DMS79 treated with DMSO at 0.1 percent for 48 hours (cell line): ENCODE results near the gene QRSL1.
"Not testable (repeated sequence)": the region's sequence is repeated elsewhere in the genome, so short reads cannot be mapped to it uniquely, and the experiment has no call there.

Experiments used
- DNase-seq: peaks from one replicate; lab custom pipeline; 2025; lab: John Stamatoyannopoulos, UW

QRSL1 gene

DNA sequence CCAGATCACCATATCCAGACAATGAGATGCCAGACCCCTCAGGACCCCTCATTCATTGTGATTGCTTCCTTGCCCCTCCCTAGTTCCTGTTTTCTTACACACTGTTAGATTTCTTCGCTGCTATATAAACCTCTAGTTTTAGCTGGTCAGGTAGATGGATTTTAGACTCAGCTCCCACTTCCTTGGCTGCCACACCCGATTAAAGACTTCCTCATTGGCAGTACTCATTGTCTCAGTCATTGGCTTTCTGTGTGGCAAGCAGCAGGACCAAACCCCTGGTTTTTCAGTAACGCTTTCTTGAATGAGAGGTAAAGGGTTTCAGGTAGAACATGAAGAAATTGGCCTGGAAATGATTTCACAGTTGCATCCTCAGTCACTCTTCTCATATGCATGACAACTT lies 47.9 kb downstream of the QRSL1 start:
- no peak for DNase-seq

DNA sequence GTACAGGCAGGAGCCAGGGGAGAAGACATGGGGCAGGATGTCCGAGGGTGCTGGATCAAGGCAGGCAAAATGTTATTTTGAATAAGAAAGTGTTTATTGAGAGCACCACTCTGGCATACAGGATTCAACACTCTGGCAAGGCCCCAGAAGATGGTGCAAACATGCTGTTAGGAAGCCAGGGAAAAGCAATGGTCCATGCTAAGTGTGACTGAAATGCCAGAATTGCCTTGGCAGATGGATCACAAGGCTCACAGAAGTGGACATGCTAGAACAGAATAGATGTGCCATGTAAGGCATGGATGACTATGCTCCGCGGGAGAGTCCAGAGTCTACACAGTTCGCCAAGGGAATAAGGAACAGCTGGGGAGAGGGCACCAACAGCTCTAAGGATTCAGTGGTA lies 54.6 kb downstream of the QRSL1 start:
- DNase-seq: no peak

DNA sequence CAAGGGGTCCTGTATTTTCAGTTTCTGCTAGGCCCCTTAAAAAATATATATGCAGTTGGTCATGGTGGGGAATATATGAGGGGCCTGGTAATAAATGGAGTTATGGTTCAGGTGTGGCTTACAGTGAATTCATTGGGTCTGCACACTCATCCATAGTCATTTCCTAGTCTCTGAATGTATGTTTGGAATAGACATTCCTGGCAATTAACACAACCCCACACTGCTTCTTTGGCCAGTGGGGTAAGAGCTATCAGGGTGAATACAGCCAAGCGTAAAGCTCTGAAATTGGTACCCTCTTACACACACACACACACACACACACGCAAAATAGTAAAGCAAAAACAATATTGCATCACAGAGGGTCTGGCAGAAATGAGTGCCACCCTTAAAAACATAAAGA lies 56.5 kb downstream of the QRSL1 start:
- no peak for DNase-seq

DNA sequence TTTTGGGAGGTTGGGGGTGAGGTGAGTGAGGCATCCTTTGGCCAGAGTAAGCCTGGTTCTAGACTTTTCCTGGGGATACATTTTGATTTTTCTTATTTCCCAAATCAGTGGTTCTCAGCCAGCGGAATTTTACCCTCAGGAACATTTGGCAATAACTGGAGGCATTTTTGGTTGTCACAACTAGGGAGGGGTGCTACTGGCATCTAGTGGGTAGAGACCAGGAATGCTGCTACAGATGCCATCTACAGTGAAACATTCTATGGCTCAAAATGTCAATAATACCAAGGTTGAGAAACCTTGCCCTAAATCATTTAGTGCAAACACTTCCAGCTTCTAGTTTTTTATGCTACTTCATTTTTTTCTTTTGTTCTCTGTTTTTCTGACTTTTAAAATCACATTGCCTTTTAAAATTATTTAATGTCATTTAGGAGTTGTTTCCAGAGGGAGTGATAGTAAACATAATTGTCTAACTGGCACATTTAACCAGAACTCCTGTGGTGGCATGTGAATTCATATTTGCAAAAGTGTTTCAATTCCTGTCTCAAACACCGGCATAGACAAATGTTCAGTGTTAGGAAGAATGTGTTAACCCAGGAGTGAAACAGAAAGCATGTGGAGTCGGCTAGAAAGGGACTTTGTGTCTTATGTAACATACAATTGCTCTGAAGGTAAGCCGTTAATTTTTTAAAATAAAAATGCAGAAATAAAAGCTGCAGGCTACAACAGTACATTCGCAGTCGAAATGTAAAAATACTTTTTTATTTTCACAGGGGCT lies 59.0 kb downstream of the QRSL1 start:
- DNase-seq: no peak

DNA sequence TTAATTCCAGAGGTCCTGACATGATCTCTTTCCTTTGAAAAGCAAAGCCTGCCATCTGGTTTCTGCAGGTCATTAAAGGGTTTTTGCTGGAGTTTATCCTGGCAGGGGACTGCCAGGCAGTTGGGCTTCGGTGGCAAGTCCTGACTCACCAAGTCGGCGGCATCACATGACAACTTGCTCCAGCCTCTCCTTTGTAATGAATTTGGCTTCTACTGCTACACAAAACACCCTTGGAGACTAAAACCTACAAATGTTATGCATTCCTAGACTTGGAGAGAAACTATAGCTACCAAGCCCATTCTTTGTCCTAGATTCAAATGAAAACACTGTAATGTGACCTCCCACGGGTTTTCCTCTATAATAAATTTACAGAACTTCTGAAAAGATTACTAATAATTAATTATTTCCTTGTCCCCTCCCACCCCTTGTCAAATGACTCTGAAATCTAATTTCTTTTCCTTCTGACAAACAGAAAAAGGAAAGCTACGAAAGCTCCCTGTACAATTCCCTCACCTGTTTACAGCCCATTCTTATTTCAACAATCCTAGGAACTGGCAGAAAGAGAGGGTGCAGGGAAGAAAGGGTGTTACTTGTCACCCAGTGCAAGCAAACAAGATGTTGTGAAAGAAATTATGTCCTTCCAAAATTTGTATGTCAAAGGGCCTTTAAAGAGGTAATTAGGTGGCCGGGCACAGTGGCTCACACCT lies 62.9 kb downstream of the QRSL1 start:
- DNase-seq: no peak

DNA sequence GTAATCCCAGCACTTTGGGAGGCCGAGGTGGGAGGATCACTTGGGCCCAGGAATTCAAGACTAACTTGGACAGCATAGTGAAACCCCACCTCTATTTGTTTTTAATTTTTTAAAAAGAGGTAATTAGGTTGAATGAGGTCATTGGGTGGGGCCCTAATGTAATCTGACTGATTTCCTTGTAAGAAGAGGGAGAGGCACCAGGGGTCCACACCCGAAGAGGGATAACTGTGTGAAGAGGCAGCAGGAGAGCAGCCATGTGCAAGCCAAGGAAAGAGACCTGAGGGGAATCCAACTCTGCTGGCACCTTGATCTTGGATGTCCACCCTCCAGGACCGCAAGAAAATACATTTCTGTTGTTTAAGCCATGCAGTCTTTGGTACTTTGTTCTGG lies 63.4 kb downstream of the QRSL1 start:
- DNase-seq: no peak

DNA sequence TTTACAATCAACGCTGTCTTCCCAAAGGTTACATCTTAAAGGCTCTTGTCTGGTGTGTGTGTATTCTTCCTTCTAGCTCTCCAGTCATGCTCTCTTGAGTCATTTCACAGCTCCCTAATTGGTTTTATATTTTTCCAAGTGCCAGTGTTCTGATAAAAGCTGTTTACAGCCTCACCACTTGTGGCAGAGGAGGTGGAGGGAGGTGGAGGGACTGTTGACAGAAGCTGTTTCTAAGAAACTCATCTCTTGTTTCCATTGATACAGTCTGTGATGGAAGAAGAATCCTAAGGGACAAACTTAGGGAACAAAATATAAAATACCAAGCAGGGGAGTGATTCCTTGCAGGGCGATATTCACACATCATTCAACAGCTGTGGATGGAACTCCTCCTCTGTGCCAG lies 64.0 kb downstream of the QRSL1 start:
- DNase-seq: no peak

DNA sequence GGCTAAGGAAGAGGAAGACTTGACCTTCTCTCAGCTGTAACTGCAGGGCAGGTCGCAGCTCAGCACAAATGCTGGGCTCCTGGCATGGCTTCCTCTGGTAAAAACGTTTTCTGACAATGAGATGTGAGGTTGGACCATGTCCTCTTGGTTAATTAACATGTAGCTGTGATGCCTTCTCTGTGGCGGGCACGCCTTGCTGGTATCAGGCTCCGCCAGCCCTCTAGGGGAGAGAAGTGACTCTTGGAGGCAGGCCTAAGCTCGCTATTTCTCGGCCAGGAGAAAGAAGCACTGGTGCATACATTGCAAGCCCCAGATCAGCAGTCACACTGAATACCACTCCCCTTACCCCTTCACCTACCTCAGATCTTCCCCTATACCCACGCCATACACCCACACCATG lies 65.0 kb downstream of the QRSL1 start:
- no peak for DNase-seq

DNA sequence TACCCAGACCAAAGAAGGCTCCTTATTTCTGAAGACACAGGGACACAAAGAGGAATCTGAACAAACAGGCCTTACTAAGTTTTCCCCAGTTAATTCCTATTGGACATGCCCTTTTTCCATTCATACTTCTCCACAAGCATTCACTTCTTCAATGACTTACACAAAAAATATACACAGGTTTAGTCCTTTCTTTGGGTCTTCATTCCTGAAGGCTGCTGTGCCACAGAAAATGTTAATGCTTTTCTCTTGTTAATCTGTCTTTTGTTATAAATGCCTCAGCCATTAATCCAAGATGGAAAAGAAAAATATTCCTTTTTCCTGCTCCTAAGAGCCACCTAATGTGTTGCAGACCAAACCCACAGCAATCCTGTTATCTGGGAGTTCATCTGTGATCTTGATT lies 71.2 kb downstream of the QRSL1 start:
- no peak for DNase-seq

DNA sequence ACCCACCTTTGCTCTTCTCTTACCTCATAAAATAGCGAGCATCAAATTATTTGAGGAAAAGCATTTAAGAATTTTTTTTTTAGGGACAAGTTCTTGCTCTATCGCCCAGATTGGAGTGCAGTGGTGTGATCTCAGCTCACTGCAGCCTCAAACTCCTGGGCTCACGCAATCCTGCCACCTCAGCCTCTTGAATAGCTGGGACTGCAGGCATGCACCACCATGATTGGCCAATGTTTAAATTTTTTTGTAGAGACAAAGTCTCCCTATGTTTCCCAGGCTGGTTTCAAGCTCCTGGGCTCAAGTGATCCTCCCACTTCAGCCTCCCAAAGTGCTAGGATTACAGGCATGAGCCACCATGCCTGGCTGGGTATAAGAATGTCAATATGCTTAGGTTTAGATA lies 71.8 kb downstream of the QRSL1 start:
- DNase-seq: not testable (repeated sequence)

DNA sequence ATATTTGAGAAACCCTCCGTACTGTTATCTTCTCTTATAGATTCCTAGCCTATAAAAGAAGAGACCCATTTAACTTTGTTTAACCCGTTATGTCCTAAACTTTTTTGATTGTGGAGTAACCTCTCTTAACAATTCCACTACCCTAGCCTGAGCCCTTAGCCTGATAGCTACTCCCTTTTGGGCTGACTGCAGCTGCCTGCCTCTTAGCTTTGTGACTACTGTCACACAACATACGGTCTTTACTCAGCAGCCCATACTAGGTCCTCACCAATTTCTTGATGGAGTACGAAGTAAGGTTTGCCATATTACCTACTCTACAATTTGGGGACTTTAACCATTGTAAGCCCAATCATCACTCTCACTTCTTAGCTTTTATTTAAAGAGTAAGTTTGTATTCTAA lies 72.7 kb downstream of the QRSL1 start:
- no peak for DNase-seq

DNA sequence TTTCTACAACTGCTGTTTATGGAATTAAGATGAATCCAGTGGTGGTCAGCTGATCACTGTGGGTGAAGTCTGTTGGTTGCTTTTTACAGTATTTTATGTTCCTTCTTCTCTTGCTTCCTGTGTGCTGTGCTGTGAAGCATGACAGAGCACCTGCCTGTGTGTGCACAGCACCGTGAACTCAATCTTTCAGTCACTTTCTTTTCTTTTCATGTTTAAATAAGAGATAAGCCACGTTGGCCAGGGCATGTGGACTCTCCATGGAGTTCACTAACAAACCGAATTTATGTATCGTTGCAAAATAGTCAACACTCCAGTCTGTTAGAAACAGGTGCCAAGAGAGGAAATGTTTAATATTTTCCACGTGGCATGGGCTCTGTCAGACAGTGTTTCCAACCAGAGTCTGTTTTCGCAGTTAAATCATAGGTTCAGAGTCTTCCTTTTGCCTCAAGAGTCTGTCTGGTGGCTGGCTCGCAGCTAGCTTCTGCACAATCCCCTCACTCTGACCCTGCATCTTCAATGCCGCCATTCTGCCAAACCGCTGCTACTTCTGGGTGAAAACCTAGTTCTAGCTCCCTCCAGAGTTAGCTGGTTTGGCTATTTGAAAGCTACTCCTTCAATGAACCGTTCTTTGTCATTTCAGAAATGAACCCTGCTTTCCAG lies 73.2 kb downstream of the QRSL1 start:
- DNase-seq: peak; percentile 95

DNA sequence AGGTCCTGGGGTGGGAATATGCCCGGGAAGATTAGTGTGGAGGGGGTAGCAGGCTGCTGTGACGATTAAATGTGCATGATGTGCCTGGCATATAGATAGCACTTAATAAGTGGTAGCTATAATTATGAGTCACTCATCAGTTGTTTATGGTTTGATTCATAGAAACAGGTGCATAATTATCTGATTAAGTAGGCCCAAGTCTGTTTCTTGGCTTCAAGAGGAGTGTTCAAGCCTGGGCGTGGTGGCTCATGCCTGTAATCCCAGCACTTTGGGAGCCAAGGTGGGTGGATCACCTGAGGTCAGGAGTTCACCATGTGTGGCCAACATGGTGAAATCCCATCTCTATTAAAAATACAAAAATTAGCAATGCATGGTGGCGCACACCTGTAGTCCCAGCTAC lies 74.9 kb downstream of the QRSL1 start:
- no peak for DNase-seq

DNA sequence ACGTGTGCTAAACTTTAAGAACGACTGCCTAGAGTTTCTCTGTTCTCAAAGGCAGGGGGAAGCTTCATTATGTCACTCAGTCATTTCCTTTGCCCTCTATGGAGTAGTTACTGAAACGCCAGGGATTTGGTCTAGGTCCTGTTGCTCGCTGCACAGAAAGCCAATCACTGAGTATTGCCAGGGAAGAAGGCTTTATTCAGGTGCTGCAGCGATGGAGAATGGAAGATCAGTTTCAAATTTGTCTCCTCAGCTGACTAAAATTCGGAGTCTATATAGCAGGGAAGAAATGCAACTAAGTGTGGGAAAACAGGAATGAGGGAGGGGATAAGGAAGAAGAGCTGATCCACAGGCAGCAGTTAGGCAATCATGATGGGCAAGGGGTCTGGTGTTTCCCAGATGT lies 75.8 kb downstream of the QRSL1 start:
- no peak for DNase-seq

DNA sequence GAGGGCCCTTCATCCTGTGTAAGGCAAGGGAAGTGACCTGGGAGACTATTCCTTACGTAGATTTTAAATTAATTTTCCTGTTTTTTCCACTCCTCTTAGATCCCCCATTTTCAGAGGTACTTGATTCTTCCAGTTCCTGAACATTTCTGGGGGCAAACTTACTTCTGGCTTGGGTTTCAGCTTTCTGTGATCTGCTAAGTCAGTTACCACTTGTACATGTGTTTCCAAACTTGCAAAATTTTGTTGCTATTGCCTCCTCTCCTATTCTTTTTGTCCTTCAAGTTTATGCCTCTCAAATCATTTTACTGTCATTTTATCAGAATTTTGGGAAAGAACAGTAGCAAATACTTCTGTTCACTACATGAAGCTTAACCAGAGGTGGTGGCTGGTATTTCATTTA lies 81.2 kb downstream of the QRSL1 start:
- DNase-seq: no peak

DNA sequence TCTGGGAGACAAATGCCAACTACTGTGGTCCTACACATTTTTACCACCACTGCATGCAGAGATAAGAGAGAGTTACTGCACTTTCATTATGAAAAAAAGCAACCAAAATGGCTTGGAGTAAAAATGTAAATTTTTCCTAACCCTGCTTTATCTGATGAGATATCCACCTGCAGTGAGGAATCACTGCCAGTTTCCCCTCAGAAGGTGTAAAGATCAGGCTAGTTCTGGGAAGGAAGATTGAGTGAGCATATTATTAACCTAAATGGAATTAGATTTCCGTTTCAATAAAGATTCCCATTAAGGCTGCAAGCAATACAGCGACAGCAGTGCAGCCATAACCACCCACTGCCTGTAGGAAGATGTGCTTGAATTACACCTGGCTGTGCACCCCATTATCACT lies 84.9 kb downstream of the QRSL1 start:
- no peak for DNase-seq

DNA sequence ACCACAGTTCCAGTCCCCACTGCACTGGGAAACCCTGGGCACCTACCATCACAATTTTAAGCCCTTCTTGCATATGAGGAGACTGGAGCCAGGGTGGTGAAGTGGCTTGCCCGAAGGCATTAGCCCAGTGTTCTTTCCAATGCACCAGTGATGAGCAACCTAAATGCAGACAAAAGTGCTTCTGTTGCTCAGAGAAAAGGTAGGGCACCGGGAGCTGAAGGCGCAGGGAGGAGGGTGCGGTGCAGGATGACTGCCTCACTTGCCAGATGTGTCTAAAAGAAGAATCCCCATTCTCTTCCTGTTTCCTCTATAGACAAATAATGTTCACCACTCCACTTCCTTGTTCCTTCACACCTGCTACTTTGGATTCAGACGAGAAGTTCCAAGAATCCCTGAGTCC lies 86.5 kb downstream of the QRSL1 start:
- no peak for DNase-seq

DNA sequence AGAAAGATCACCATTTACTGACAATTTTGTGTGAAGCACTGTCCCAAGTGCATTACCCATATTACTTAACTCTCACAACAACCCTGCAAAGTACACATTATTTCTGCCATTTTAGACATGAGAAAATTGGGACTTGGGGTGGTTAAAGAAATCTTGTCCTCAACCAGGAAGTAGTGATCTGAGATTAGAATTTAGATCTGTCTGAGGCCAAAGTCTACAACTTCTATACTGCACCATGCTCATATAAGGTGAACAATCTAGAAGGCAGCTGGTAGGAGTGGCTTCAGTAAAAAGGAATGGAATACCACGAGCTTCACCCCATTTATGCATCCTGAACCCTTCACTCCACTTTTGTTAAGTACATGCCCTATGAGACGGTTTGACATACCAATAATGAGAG lies 87.6 kb downstream of the QRSL1 start:
- no peak for DNase-seq
